Midbrain (tissue), 1 donor: Measurements from ENCODE around the gene CDH1.
A peak's percentile ranks its signal among the peaks of the same experiment; 100 is the strongest.
"Not testable (repeated sequence)": the region's sequence is repeated elsewhere in the genome, so short reads cannot be mapped to it uniquely, and the experiment has no call there.

Experiments
- DNase-seq: peaks from one replicate; lab custom pipeline; 2025; lab: John Stamatoyannopoulos, UW

The CDH1 gene

DNA sequence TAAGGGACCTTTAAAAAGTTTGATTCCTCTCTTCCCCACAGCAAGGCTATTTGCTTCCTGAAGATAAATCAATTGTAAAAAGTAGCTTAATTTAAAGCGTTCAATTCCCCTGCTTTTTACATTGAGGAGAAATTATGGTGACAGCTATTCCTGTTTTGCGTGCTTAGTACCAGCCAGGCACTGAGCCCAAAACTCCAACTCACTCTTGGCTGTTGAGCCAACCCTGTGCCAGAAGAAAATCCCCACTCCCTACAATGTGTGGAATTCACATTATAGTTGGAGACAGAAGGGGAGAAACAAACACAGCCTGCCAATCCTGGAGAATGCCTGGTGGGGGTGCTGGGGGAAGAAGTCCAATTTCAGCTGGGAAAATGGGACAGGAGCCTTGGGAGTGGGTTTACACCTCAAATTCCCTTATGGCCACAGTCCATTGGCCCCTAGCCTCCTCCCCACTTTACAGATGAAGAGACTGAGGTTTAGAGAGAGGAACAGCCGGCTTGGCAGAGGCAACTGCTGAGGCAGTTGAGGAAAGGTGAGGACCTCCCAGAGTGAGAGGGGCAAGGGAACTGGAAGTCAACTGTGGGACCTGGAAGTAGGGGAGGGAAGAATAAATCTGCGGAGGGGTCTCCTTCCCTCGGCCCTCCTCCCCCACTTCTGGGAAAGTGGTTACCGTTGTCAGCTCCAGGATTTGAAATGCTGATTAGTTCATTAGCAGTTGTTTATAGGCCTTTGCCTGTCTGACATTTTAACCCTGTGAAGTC lies 26.1 kb downstream of the CDH1 start:
- no peak for DNase-seq

- no peak for DNase-seq
Measured at GRCh38 chr16:68764862-68765261, 27.8 kb downstream of the CDH1 start.

GRCh38 chr16:68767581-68767980 lies 30.5 kb downstream of the CDH1 start:
- DNase-seq: no peak

- no peak for DNase-seq
Measured at GRCh38 chr16:68768175-68768574, 31.1 kb downstream of the CDH1 start.

- DNase-seq: no peak
Measured at GRCh38 chr16:68768771-68769170, 31.7 kb downstream of the CDH1 start.

- no peak for DNase-seq
Measured at GRCh38 chr16:68770671-68771070, 33.6 kb downstream of the CDH1 start.

DNA sequence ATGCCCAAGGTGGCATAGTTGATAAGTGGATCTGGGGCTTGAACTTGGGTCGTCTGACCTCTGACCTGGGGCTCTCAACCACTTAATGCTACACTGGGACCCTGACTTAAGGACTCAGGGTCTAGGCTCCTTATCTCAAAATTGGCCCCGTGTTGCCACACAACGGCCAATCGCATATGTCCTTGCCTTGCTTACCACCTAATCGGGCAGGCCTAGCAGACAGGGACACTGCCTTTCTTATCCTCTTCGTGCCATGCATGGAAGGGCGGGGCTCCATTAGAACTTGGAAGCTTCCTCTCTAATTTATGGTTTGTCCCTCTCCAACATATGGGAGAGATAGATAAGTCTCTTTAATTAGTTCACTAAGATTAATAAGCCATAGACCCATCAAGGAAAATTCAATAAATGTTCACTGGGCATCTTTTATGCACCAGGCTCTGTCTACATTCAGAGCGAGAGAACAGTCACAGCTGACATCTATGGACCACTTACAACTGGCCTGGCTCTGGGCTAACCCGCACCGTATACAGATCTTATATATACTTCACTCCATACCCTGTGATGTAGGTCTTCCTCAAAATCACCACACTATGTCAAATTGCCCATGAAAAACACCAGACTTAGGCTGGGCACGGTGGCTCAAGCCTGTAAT lies 35.1 kb downstream of the CDH1 start:
- DNase-seq: no peak

GRCh38 chr16:68772871-68773270 lies 35.8 kb downstream of the CDH1 start:
- no peak for DNase-seq

DNA sequence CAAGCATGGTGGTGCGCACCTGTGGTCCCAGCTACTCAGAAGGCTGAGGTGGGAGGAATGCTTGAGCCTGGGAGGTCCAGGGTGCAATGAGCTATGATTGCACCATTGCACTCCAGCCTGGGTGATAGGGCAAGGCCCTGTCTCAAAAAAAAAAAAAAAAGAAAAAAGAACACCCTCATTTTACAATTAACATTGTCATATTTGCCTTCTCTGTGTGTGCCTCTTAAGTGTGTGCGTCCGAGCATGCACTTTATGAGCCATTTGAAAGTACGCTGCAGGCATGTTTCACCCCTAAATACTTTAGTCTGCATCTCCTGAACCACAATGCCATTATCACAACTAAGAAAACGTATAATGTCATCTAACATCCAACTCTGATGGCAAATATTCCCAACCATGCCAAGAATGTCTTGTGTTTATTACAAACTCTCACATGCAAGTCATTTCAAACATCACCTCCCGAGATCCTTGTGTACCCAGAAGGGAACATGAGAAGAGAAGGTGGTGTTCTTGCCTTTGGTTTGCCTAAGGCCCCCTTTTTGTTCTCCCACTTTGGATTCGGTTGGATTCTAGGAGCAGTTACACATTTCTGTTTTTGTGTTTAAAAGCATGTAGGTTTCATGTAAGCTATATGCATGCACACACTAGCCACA lies 38.0 kb downstream of the CDH1 start:
- DNase-seq: no peak

GRCh38 chr16:68776821-68777485 lies 39.9 kb downstream of the CDH1 start:
- no peak for DNase-seq

DNA sequence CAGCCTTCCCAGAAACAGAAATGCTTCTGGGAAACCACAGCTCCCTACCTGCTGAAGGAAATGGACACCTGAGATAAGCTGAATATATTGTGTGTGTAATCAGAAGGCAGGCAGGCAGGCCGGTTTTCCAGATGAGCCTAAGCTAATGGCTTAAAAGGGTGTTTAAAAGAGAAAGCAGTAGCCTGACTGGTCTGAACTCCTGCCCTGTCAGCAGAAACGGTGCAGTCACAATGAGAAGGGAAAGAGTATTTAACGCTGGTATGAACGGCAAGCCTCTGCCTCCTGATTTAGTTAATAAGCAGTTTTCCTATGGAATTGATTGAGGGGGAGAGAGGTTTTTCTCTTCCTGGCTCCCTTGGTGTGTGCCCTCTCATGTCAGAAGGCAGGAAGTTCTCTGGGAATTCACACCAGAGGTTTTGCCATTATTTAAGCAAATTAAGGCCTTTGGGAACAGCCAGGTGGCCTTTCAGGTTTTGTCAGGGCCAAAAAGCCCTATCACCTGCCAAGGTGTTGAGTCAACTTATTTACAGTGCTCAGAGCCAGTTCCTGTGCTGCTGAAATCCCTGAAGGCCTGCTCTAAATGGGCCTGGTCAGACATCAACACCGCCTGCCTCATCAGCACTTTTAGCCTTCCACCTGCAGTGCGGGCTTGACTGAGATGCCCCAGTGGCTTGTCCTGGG lies 41.6 kb downstream of the CDH1 start:
- no peak for DNase-seq

DNA sequence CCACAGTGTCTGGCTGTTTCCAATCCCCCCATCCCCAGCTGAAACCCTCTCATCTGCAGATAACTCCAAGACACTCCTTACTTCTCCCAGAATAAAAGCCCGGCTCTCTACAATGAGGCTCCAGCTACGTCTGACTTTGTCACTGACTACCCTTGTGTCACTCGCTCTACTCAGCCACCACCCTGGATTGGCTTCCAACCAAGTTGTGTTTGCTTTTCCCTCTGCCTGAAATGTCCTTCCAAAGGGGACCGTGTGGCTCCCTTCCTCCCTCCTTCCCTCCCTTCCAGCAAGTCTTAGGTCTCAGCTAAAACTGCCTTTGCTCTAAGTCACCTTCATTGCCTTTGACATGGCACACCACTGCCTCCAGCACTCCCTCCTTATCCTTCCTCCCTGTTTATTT lies 42.8 kb downstream of the CDH1 start:
- no peak for DNase-seq

GRCh38 chr16:68781784-68782183 lies 44.7 kb downstream of the CDH1 start:
- DNase-seq: no peak

DNA sequence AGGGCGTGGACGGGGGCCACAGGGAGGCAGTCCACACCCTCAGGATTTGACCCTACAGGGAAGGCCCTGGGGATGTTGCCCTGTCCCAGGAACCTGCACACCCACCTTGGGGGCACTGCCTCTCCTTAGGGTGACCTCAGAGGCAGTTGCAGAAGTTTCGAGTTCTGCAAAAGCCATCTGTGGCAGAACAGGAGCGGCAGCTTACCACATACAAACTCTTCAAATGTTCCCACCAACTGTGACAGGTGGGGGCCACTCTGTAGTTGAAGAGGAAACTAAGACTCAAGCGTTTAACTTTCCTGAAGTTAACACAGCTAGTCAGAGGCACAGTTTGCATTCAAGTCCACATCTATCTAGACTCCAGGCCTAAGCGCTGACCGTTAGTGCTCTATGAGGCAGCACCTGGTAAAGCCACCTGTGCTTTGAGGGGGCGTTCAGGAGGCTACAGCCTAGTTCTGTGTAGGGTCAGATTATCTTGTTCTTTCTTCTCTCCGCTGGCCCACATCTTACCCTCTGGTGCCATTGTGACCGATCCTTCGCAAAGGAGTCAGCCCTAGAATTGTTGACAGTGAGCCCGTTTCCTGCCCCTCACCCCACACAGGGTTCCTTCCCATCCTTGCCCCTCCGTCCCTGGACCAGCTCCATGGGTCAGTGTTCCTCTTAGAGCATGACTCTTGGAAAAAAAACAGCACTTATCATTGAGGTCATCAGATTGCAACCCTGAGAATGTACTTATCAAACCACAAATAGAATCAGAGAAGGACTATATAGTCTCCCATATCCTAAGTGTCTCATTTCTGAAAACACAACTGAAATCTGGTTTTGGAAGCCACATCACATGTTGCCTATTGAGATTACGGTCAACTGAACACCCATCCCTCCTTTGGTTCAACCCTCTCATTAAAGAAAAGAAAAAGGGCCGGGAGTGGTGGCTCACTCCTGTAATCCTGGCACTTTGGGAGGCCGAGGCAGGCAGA lies 45.4 kb downstream of the CDH1 start:
- DNase-seq: no peak

GRCh38 chr16:68784226-68784625 lies 47.1 kb downstream of the CDH1 start:
- no peak for DNase-seq

GRCh38 chr16:68784721-68785120 lies 47.6 kb downstream of the CDH1 start:
- DNase-seq: no peak

DNA sequence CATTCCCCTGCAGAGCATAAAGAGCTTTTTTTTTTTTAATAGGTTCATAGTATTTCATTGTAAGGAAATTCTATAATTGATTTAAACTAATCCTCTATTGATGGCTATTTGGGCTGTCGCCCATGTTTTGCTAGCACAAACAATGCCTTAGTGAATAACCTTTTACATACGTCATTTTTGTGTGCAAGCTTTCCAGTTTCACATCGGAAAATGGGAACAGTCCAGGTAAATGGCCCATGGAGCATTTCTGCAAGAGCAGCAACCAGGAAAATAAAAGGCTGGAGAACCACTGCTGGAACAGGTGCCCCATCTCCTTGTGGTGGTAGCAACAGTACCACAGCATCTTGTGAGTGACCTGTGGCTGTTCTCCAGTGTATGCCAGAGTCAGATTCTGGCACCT lies 48.6 kb downstream of the CDH1 start:
- DNase-seq: no peak

- DNase-seq: peak; percentile 91
Measured at GRCh38 chr16:68786685-68787418, 49.8 kb downstream of the CDH1 start.

DNA sequence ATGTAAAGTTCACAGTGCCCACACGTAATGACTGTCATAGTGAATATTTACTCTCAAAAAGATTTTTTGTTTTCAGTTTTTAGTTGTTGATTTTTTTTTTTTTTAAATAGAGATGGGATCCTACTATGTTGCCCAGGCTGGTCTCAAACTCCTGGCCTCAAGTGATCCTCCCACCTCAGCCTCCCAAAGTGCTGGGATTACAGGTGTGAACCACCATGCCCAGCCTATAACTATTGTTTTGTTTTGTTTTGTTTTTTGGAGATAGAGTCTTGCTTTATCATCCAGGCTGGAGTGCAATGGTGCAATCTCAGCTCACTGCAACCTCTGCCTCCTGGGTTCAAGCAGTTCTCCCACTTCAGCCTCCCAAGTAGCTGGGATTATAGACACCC lies 50.3 kb downstream of the CDH1 start:
- not testable (repeated sequence) for DNase-seq

- no peak for DNase-seq
Measured at GRCh38 chr16:68790130-68790761, 53.2 kb downstream of the CDH1 start.
